GM12801 (cell line): Measurements from ENCODE around the gene SLC16A1.

Experiments used
- CTCF ChIP-seq: IDR thresholded peaks from one replicate; pipeline ENCODE4 v1.5.1; 2011; ENCODE audit warnings: control low read depth; ENCODE audit not compliant: insufficient read length; ENCODE audit errors: extremely low read depth

SLC16A1 gene

GRCh38 chr1:112955773-112956543 lies at the start of gene SLC16A1:
Gene SLC16A1, minus strand, starts transcription at chr1:112956196. Its CDS starts 26,888 bp downstream, at chr1:112929308.
- TF ChIP-seq CTCF = no peak

GRCh38 chr1:113003751-113004690 lies 48.0 kb upstream of the SLC16A1 start:
- no peak for TF ChIP-seq CTCF

GRCh38 chr1:113002297-113002696 lies 46.3 kb upstream of the SLC16A1 start:
- no peak for TF ChIP-seq CTCF

- TF ChIP-seq CTCF = no peak
These were observed 42.7 kb upstream of the SLC16A1 start for GRCh38 chr1:112998592-112999235.

GRCh38 chr1:112997781-112998180 lies 41.8 kb upstream of the SLC16A1 start:
- TF ChIP-seq CTCF = no peak

- no peak for TF ChIP-seq CTCF
These were observed 39.9 kb upstream of the SLC16A1 start for GRCh38 chr1:112995890-112996289.

GRCh38 chr1:112992780-112993179 lies 36.8 kb upstream of the SLC16A1 start:
- no peak for TF ChIP-seq CTCF
